OCI-LY1 (cell line): Measurements from ENCODE around the gene CNP.

Experiments used
- H2AFZ ChIP-seq: fragments of 200-600 bp; sonication (generic), shearing (Covaris generic); 2 replicates; pipeline ENCODE4 v1.6.0; 2014; ENCODE audit warnings: antibody characterized with exemption, mild to moderate bottlenecking, low read length
- H3F3A ChIP-seq: fragments of 200-600 bp; sonication (generic), shearing (Covaris generic); 2 replicates; pipeline ENCODE4 v1.6.0; 2014; ENCODE audit warnings: mild to moderate bottlenecking, antibody characterized with exemption, low read length, moderate library complexity; ENCODE audit not compliant: insufficient read depth
- H3K27ac ChIP-seq: fragments of 200-600 bp; sonication (generic); 2 replicates; pipeline ENCODE4 v1.5.1; 2014; ENCODE audit warnings: low read length, mixed run types, mild to moderate bottlenecking, low read depth; ENCODE audit not compliant: poor library complexity, severe bottlenecking
- H3K27me3 ChIP-seq: fragments of 200-600 bp; sonication (generic); 2 replicates; pipeline ENCODE4 v1.6.0; 2014; ENCODE audit warnings: antibody characterized with exemption, mild to moderate bottlenecking, low read length, moderate library complexity; ENCODE audit not compliant: insufficient read depth
- H3K36me3 ChIP-seq: fragments of 200-600 bp; sonication (generic); 2 replicates; pipeline ENCODE4 v1.6.1; 2014; ENCODE audit warnings: mild to moderate bottlenecking, antibody characterized with exemption, low read length, moderate library complexity, mixed read lengths; ENCODE audit not compliant: insufficient read depth
- H3K4me1 ChIP-seq: fragments of 200-600 bp; sonication (generic); 2 replicates; pipeline ENCODE4 v1.5.1; 2014; ENCODE audit warnings: mild to moderate bottlenecking, low read length, moderate library complexity; ENCODE audit not compliant: insufficient read depth, severe bottlenecking
- H3K4me2 ChIP-seq: fragments of 200-600 bp; sonication (generic), shearing (Covaris generic); 2 replicates; pipeline ENCODE4 v1.6.1; 2014; ENCODE audit warnings: low read length
- H3K4me3 ChIP-seq: fragments of 200-600 bp; sonication (generic); 2 replicates; pipeline ENCODE4 v1.5.1; 2014; ENCODE audit warnings: low read length, low read depth, mild to moderate bottlenecking, mixed read lengths; ENCODE audit not compliant: poor library complexity, severe bottlenecking
- H3K79me2 ChIP-seq: fragments of 200-600 bp; shearing (Covaris generic); 2 replicates; pipeline ENCODE4 v1.6.1; 2016; ENCODE audit warnings: mixed run types, low read length, mixed read lengths; ENCODE audit not compliant: insufficient read depth
- H3K9ac ChIP-seq: fragments of 200-600 bp; sonication (generic), shearing (Covaris generic); 2 replicates; pipeline ENCODE4 v1.6.1; 2014; ENCODE audit warnings: mild to moderate bottlenecking, low read length, mixed read lengths
- H3K9me2 ChIP-seq: fragments of 200-600 bp; sonication (generic), shearing (Covaris generic); 2 replicates; pipeline ENCODE4 v1.6.1; 2014; ENCODE audit warnings: low read depth, mild to moderate bottlenecking, low read length, mixed read lengths
- H3K9me3 ChIP-seq: fragments of 200-600 bp; shearing (Covaris generic); 2 replicates; pipeline ENCODE4 v1.6.1; 2014; ENCODE audit warnings: low read length, mixed read lengths
- H4K20me1 ChIP-seq: fragments of 200-600 bp; sonication (generic), shearing (Covaris generic); 2 replicates; pipeline ENCODE4 v1.6.0; 2016; ENCODE audit warnings: mild to moderate bottlenecking, low read length; ENCODE audit not compliant: insufficient read depth
- CTCF ChIP-seq: fragments of 200-600 bp; sonication (generic), shearing (Covaris generic); IDR thresholded peaks from 2 replicates; pipeline ENCODE4 v1.5.1; 2017; ENCODE audit warnings: mild to moderate bottlenecking, antibody characterized with exemption, low read length, moderate library complexity, mixed read lengths
- EZH2 ChIP-seq: fragments of 200-600 bp; sonication (generic), shearing (Covaris generic); IDR thresholded peaks from 2 replicates; pipeline ENCODE4 v1.8.0; 2017; ENCODE audit warnings: borderline replicate concordance, mixed run types, mild to moderate bottlenecking, antibody characterized with exemption, low read length, moderate library complexity, mixed read lengths

Gene CNP

DNA sequence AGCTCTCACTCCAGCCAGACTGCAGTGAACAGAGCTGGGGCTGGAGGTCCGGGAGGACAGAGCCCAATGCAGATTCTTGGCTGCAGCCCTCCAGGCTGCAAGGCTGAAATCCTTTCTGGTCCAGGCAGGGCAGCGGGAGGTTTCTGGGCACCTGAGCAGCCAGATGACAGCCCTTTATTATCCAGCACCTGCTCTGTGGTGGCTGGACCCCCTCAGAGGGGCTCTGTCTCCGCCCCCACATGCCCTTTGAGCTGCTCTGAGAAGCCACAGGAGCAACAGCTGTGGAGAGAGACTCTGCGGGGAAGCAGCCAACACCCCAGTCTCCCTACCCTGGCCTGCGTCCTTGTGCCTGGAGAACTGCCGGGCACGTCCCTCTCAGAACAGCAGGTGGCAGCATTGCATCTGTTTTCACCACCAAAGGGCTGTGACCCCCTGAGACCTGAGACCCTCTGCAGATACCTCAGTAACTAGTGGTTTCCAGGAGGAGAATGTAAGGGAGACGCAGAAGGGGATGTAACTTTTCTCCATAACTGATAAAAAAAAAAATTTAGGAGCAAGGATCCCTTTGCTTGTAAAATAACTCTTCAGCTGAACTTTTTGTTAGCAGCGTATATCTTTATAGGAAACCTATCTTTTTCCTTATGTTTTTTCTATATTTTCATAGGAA, 3.7 kb upstream of the CNP start:
- Histone ChIP-seq H3K4me3 (no peak overlapping the region), H3K9me2 (no peaks in the 10 kb centered on the region), H3K9me3 (no peaks in the 10 kb centered on the region), H3K27ac (no peak overlapping the region), H3K4me2 (no peak overlapping the region), H3K36me3 (peaks cover under 1% of the 10 kb centered on the region; the same call in 1 of the 2 replicates), H3K4me1 (peaks cover 20% of the 10 kb centered on the region), H3K27me3 (no peaks in the 10 kb centered on the region; the same call in 1 of the 2 replicates), H3K79me2 (no peaks in the 10 kb centered on the region), H4K20me1 (no peaks in the 10 kb centered on the region), H3K9ac (no peak overlapping the region), H3F3A (peaks cover 4% of the 10 kb centered on the region; the same call in 1 of the 2 replicates), H2AFZ (no peak overlapping the region)
- TF ChIP-seq EZH2 (no peak), CTCF (peak; percentile 96)

GRCh38 chr17:41965694-41966462, 717 bp upstream of the CNP start:
- H3K9me2 ChIP-seq, result no peaks in the 10 kb centered on the region
- no peak overlapping the region for H2AFZ ChIP-seq
- peak overlapping the region; percentile 87 for H3K9ac ChIP-seq
- H3K36me3 ChIP-seq, result peaks cover 20% of the 10 kb centered on the region
- peak overlapping the region; percentile 77 for H3K4me3 ChIP-seq
- H3K27me3 ChIP-seq, result no peaks in the 10 kb centered on the region; the same call in 1 of the 2 replicates
- H3K79me2 ChIP-seq, result no peaks in the 10 kb centered on the region
- H3K9me3 ChIP-seq, result no peaks in the 10 kb centered on the region
- no peaks in the 10 kb centered on the region for H4K20me1 ChIP-seq
- peaks cover 26% of the 10 kb centered on the region for H3K4me1 ChIP-seq
- peaks cover 4% of the 10 kb centered on the region; the same call in 1 of the 2 replicates for H3F3A ChIP-seq
- no peak overlapping the region for H3K27ac ChIP-seq
- peak overlapping the region; percentile 94 for H3K4me2 ChIP-seq
- TF ChIP-seq EZH2 (no peak), CTCF (no peak)

GRCh38 chr17:41967141-41967920, 736 bp downstream of the CNP start:
- Histone ChIP-seq H4K20me1 (no peaks in the 10 kb centered on the region), H3K4me3 (peak overlapping the region; percentile 77), H3K9me2 (no peaks in the 10 kb centered on the region), H3K9ac (peak overlapping the region; percentile 87), H2AFZ (no peak overlapping the region), H3K9me3 (no peaks in the 10 kb centered on the region), H3F3A (peaks cover 4% of the 10 kb centered on the region; the same call in 1 of the 2 replicates), H3K4me2 (peak overlapping the region; percentile 71), H3K4me1 (peaks cover 32% of the 10 kb centered on the region), H3K27me3 (no peaks in the 10 kb centered on the region; the same call in 1 of the 2 replicates), H3K27ac (peak overlapping the region; percentile 17), H3K36me3 (peaks cover 34% of the 10 kb centered on the region), H3K79me2 (no peaks in the 10 kb centered on the region)
- TF ChIP-seq EZH2 (no peak), CTCF (no peak)
